Uterus (tissue), 2 donors: Measurements from ENCODE around the gene UCKL1.

ENCODE experiments used
- POLR2A ChIP-seq, 2 donors: fragments of 450-650 bp; IDR thresholded peaks; one replicate each; pipeline ENCODE4 v1.6.1; 2016; ENCODE audit warnings: antibody characterized with exemption in 2 of 2, mild to moderate bottlenecking in 1 of 2, moderate library complexity in 1 of 2
- TF ChIP-seq, protein P1 (sequence below), 4 experiments: fragments of 200-600 bp in 2 of 4; fragments of 450-650 bp in 2 of 4; sonication (generic) in 2 of 4; IDR thresholded peaks; one replicate each; pipeline ENCODE4 v1.5.1; 2016 to 2019; ENCODE audit warnings: antibody characterized with exemption in 4 of 4, mild to moderate bottlenecking in 2 of 4, moderate library complexity in 1 of 4

DNA sequence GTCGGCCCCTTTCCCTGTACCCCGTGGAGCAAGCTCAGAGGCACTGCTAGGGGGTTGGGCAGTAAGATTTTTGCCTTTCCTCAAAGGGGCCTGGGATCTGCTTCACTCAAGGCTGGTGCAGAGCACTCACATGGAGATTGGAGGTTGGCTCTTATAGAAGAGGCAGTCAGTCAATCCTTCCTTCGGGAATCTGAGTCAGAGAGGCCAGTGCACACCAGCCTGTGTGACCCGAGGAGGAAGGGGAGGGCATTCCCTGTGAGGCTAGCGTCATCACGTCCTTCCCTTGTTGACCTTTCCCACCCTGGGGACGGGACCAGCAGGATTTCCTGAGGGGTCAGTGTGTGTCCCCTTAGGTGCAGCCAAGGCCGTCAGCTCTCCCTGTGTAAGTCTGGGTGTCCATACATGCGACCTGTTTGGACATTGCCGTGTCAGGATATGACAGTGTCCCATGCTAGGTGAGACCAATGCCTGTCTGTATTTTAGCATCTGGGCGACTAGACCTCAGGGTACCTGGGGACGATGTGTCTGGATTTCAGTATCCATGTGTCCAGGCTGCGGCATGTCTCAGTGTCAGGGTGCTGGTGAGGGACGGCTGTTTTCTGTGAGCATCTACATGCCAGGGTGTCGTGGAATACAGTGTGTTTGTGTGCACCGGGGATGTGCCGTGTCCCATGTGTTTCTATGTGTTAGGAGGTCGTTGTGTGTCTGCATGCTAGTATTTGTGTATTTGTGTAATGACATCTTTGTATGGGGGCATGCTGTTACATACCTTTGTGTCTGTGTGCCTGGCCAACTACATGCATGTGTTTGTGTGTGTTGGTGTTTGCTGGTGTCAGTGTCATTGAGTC lies 16.3 kb upstream of the UCKL1 start:
- TF ChIP-seq, protein P1, sequence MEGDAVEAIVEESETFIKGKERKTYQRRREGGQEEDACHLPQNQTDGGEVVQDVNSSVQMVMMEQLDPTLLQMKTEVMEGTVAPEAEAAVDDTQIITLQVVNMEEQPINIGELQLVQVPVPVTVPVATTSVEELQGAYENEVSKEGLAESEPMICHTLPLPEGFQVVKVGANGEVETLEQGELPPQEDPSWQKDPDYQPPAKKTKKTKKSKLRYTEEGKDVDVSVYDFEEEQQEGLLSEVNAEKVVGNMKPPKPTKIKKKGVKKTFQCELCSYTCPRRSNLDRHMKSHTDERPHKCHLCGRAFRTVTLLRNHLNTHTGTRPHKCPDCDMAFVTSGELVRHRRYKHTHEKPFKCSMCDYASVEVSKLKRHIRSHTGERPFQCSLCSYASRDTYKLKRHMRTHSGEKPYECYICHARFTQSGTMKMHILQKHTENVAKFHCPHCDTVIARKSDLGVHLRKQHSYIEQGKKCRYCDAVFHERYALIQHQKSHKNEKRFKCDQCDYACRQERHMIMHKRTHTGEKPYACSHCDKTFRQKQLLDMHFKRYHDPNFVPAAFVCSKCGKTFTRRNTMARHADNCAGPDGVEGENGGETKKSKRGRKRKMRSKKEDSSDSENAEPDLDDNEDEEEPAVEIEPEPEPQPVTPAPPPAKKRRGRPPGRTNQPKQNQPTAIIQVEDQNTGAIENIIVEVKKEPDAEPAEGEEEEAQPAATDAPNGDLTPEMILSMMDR (IDR thresholded peaks at IDR 0.05) = no peak
- TF ChIP-seq POLR2A (IDR thresholded peaks at IDR 0.05) = no peak
